Adipocyte (in vitro differentiated cells): ENCODE results near the gene STIM1.
A peak's percentile ranks its signal among the peaks of the same experiment; 100 is the strongest.

Experiments
- DNase-seq: peaks from one replicate; pipeline ENCODE4 v3.0.0-alpha.2; 2015; ENCODE audit warnings: low read depth
- H3K27me3 ChIP-seq: replicated peaks from 2 replicates; pipeline ENCODE4 v1.7.0; 2013; ENCODE audit warnings: mild to moderate bottlenecking, low read length, moderate library complexity; ENCODE audit not compliant: control insufficient read depth, insufficient read depth
- H3K36me3 ChIP-seq: 2 replicates; pipeline ENCODE4 v1.7.0; 2013; ENCODE audit warnings: low read length, mild to moderate bottlenecking, moderate library complexity; ENCODE audit not compliant: control insufficient read depth, insufficient read depth, severe bottlenecking
- H3K4me1 ChIP-seq: 2 replicates; pipeline ENCODE4 v1.7.0; 2013; ENCODE audit warnings: mild to moderate bottlenecking, low read length, moderate library complexity; ENCODE audit not compliant: control insufficient read depth, insufficient read depth
- H3K4me3 ChIP-seq: 2 replicates; pipeline ENCODE4 v1.7.0; 2013; ENCODE audit warnings: mild to moderate bottlenecking, low read length, moderate library complexity
- H3K9ac ChIP-seq: 2 replicates; pipeline ENCODE4 v1.7.0; 2013; ENCODE audit warnings: mild to moderate bottlenecking, low read length, moderate library complexity
- H3K9me3 ChIP-seq: 2 replicates; pipeline ENCODE4 v1.7.0; 2013; ENCODE audit warnings: mild to moderate bottlenecking, low read length, moderate library complexity; ENCODE audit not compliant: control insufficient read depth

Gene STIM1

DNA sequence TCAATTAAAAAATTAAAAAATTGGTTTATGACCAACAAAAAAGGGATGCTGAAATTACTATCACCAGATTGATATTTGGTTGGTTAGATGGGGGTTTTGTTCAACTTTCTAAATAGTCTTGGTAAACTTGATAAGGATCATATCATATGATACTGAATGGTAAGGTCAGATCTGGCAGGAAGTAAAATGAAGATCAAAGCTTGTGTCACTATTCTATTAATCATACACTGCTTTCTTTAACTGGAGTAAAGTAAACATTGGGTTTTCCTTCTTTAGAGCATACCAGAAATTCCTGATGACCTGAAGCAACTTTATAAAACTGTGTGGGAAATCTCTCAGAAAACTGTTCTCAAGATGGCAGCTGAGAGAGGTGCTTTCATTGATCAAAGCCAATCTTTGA is 279.3 kb downstream of the STIM1 start:
- peak; percentile 24 for DNase-seq
- Histone ChIP-seq H3K9me3 (peaks cover 4% of the 10 kb centered on the region), H3K4me3 (no peak overlapping the region)

GRCh38 chr11:4138497-4138896 is 283.0 kb downstream of the STIM1 start:
- Histone ChIP-seq H3K36me3 (peaks cover 55% of the 10 kb centered on the region), H3K9me3 (peaks cover 19% of the 10 kb centered on the region), H3K27me3 (no peaks in the 10 kb centered on the region), H3K4me1 (peaks cover 7% of the 10 kb centered on the region), H3K9ac (no peak overlapping the region), H3K4me3 (no peak overlapping the region)
- DNase-seq = no peak

More for the DNA sequence above, 279.3 kb downstream of the STIM1 start:
- peaks cover 7% of the 10 kb centered on the region for H3K4me1 ChIP-seq
- H3K27me3 ChIP-seq = no peaks in the 10 kb centered on the region
- H3K9ac ChIP-seq = no peak overlapping the region
- H3K36me3 ChIP-seq = peaks cover 62% of the 10 kb centered on the region

DNA sequence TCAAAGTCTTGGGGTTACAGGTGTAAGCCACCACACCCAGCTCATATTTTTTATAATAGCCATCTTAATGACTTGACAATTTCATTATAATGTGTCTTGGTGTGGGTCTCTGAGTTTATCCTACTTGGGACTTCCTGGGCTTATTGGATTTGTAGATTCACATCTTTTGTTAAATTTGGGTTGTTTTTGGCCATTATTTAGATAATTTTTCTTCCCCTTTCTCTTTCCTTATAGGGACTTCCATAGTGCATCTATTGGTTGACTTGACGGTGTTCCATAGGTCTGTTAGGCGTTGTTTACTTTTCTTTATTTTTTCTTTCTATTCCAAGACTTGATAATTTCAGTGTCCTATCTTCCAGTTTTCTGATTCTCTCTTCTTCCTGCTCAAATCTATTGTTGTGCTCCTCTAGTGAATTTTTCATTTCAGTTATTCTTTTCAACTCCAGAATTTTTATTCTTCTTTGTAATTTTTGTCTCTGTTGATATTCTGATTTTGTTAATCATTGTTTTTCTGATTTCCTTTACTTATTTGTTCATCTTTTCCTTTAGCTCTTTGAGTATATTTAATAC is 284.7 kb downstream of the STIM1 start:
- peaks cover 46% of the 10 kb centered on the region for H3K36me3 ChIP-seq
- H3K4me1 ChIP-seq = peaks cover under 1% of the 10 kb centered on the region
- H3K9me3 ChIP-seq = peaks cover 19% of the 10 kb centered on the region
- no peak for DNase-seq
- H3K9ac ChIP-seq = no peak overlapping the region
- H3K27me3 ChIP-seq = no peaks in the 10 kb centered on the region
- no peak overlapping the region for H3K4me3 ChIP-seq
